Tibial nerve (tissue), 4 donors: ENCODE results near the gene NOS3.

Source experiments
- EP300 ChIP-seq, 2 donors: sonication (generic); formaldehyde crosslinking; IDR thresholded peaks; one replicate each; pipeline ENCODE4 v1.6.1; 2017; ENCODE audit warnings: antibody characterized with exemption in 2 of 2, mild to moderate bottlenecking in 1 of 2
- POLR2A ChIP-seq, 2 donors: fragments of 450-650 bp; IDR thresholded peaks; one replicate each; pipeline ENCODE4 v1.6.1; 2017; ENCODE audit warnings: antibody characterized with exemption in 2 of 2, mild to moderate bottlenecking in 2 of 2, moderate library complexity in 2 of 2
- TF ChIP-seq, protein P1 (sequence below), 5 experiments: fragments of 200-600 bp in 3 of 5; fragments of 450-650 bp in 2 of 5; sonication (generic) in 3 of 5; IDR thresholded peaks; one replicate each; pipeline ENCODE4 v1.5.1; 2016 to 2019; ENCODE audit warnings: antibody characterized with exemption in 5 of 5, mild to moderate bottlenecking in 3 of 5, moderate library complexity in 2 of 5

DNA sequence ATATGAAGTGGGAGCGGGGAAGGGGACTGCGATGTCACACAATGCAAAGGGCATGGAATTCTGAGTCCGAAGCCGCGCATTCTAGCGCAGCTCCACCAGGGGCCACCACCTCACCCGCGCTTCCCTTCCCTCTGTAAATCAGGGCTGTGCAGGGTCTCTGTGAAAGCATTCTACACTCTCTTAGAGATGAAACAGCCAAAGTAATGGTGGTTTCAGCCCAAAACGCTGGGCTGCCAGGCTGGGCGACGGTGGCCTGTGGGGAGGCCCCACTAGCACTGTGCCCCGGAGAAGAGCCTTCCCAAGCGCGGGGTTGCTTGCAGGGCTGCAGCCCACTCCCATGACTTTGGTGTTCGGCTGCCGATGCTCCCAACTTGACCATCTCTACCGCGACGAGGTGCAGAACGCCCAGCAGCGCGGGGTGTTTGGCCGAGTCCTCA, 22.1 kb downstream of the NOS3 start:
- TF ChIP-seq, protein P1, sequence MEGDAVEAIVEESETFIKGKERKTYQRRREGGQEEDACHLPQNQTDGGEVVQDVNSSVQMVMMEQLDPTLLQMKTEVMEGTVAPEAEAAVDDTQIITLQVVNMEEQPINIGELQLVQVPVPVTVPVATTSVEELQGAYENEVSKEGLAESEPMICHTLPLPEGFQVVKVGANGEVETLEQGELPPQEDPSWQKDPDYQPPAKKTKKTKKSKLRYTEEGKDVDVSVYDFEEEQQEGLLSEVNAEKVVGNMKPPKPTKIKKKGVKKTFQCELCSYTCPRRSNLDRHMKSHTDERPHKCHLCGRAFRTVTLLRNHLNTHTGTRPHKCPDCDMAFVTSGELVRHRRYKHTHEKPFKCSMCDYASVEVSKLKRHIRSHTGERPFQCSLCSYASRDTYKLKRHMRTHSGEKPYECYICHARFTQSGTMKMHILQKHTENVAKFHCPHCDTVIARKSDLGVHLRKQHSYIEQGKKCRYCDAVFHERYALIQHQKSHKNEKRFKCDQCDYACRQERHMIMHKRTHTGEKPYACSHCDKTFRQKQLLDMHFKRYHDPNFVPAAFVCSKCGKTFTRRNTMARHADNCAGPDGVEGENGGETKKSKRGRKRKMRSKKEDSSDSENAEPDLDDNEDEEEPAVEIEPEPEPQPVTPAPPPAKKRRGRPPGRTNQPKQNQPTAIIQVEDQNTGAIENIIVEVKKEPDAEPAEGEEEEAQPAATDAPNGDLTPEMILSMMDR (IDR thresholded peaks at IDR 0.05) = peak; percentile 7 to 43 (median 35)
- TF ChIP-seq POLR2A (IDR thresholded peaks at IDR 0.05) (no peak), EP300 (IDR thresholded peaks at IDR 0.05) (no peak)
